Measurements from ENCODE around the gene ASB6.

Gene ASB6

GRCh38 chr9:129624947-129625346 lies 17.0 kb downstream of the ASB6 start:
- DNase-seq = peak; percentile 37

GRCh38 chr9:129624168-129624759 lies 17.7 kb downstream of the ASB6 start:
- DNase-seq = peak; percentile 57

GRCh38 chr9:129623331-129623730 lies 18.6 kb downstream of the ASB6 start:
- DNase-seq = no peak

- no peak for DNase-seq
Measured at GRCh38 chr9:129620669-129621295, 21.2 kb downstream of the ASB6 start, which contains the start of gene C9orf50. Gene C9orf50, minus strand, starts transcription at chr9:129621101. Its CDS starts 527 bp downstream, at chr9:129620574.

GRCh38 chr9:129619787-129620668 lies 21.9 kb downstream of the ASB6 start:
- no peak for DNase-seq

GRCh38 chr9:129617167-129617566 lies 24.8 kb downstream of the ASB6 start:
- no peak for DNase-seq

GRCh38 chr9:129615407-129616285 lies 26.3 kb downstream of the ASB6 start:
- DNase-seq = no peak

- DNase-seq = no peak
Measured at GRCh38 chr9:129614932-129615331, 27.0 kb downstream of the ASB6 start.

GRCh38 chr9:129613520-129614175 lies 28.3 kb downstream of the ASB6 start:
- DNase-seq = no peak

GRCh38 chr9:129612815-129613519 lies 29.0 kb downstream of the ASB6 start:
- DNase-seq = no peak

- no peak for DNase-seq
Measured at GRCh38 chr9:129612123-129612522, 29.8 kb downstream of the ASB6 start.

- no peak for DNase-seq
Measured at GRCh38 chr9:129611307-129611800, 30.6 kb downstream of the ASB6 start.

GRCh38 chr9:129610473-129611306 lies 31.3 kb downstream of the ASB6 start:
- peak; percentile 62 for DNase-seq

GRCh38 chr9:129610213-129610472 lies 31.8 kb downstream of the ASB6 start:
- no peak for DNase-seq

GRCh38 chr9:129609486-129610212 lies 32.3 kb downstream of the ASB6 start:
- DNase-seq = peak; percentile 55

GRCh38 chr9:129608561-129609481 lies 33.1 kb downstream of the ASB6 start:
- DNase-seq = no peak

GRCh38 chr9:129607027-129607387 lies 34.9 kb downstream of the ASB6 start:
- no peak for DNase-seq

- DNase-seq = no peak
Measured at GRCh38 chr9:129606161-129607026, 35.6 kb downstream of the ASB6 start.

Data from effector CD4-positive, alpha-beta T cell (primary cell).